Neural progenitor cell (in vitro differentiated cells): ENCODE results near the gene SLC35F2.

Source experiments
- CTCF ChIP-seq: fragments of 200-600 bp; sonication (generic); IDR thresholded peaks from 2 replicates; pipeline ENCODE4 v1.5.1; 2017; ENCODE audit warnings: antibody characterized with exemption, mild to moderate bottlenecking
- EZH2 ChIP-seq: fragments of 200-600 bp; sonication (generic); IDR thresholded peaks from 2 replicates; pipeline ENCODE4 v1.6.1; 2017; ENCODE audit warnings: antibody characterized with exemption, mild to moderate bottlenecking, moderate library complexity
- EZH2phosphoT487 ChIP-seq: fragments of 200-600 bp; sonication (generic); IDR thresholded peaks from 2 replicates; pipeline ENCODE4 v1.6.1; 2017; ENCODE audit warnings: antibody characterized with exemption

- TF ChIP-seq CTCF (no peak), EZH2 (no peak), EZH2phosphoT487 (no peak)
Measured at GRCh38 chr11:107778839-107779517, 79.6 kb downstream of the SLC35F2 start.
